Measurements from ENCODE around the gene GDPD3.

GRCh38 chr16:30077656-30078055 lies 35.7 kb downstream of the GDPD3 start:
- no peak for TF ChIP-seq ZNF70 (CRISPR knock-in tag; IDR thresholded peaks at IDR 0.05)
- TF ChIP-seq BACH2 (CRISPR knock-in tag; IDR thresholded peaks at IDR 0.05; ENCODE audit: borderline replicate concordance): no peak
- TF ChIP-seq PATZ1 (CRISPR knock-in tag; IDR thresholded peaks at IDR 0.05; ENCODE audit: borderline replicate concordance): no peak
- TF ChIP-seq CSRNP3 (CRISPR knock-in tag; IDR thresholded peaks at IDR 0.05): no peak
- no peak for TF ChIP-seq POU6F1 (CRISPR knock-in tag; IDR thresholded peaks at IDR 0.05; ENCODE audit: borderline replicate concordance, low read depth)
- no peak for TF ChIP-seq ZNF8 (CRISPR knock-in tag; IDR thresholded peaks at IDR 0.05)
- no peak for TF ChIP-seq ZNF565 (CRISPR knock-in tag; conservative IDR thresholded peaks at IDR 0.05; ENCODE audit: low read depth)
- TF ChIP-seq ZC3H10 (CRISPR knock-in tag; IDR thresholded peaks at IDR 0.05): no peak
- TF ChIP-seq ARNTL (CRISPR knock-in tag; IDR thresholded peaks at IDR 0.05; ENCODE audit: borderline replicate concordance, low read depth): no peak
- TF ChIP-seq CREB5 (CRISPR knock-in tag; IDR thresholded peaks at IDR 0.05; ENCODE audit: low read depth): no peak

Data from SK-N-SH treated with all-trans-retinoic acid at 6 μM for 48 hours (cell line).